Bronchial epithelial cell (primary cell): Measurements from ENCODE around the gene MYOD1. TPM values are rescaled to one million over a fixed set of nuclear protein-coding genes. Genes with fewer than 3 reads are reported as not detected.

ENCODE experiments used
- DNase-seq: peaks from one replicate; pipeline ENCODE4 v3.0.0-alpha.2; 2010; ENCODE audit warnings: low read depth
- FAIRE-seq: peaks from 2 replicates; lab custom pipeline; 2011; peaks lifted over from hg19 to GRCh38; lab: Jason Lieb, UNC
- H3K27me3 ChIP-seq: 2 replicates; pipeline ENCODE4 v1.5.1; 2011; ENCODE audit warnings: low read length; ENCODE audit not compliant: control insufficient read depth, insufficient read depth
- H3K36me3 ChIP-seq: 2 replicates; pipeline ENCODE4 v1.5.1; 2011; ENCODE audit warnings: low read length; ENCODE audit not compliant: control insufficient read depth, insufficient read depth
- H3K4me3 ChIP-seq: 2 replicates; pipeline ENCODE4 v1.5.1; 2011; ENCODE audit warnings: mild to moderate bottlenecking, low read depth, low read length, control low read depth
- total RNA-seq: library from RNA; depleted of rRNA; stranded (reverse); fragments of >200 nt; gene quantifications from 2 replicates; pipeline ENCODE4 v1.2.1, GENCODE V29; 2014
- TF ChIP-seq, protein P1 (sequence below): IDR thresholded peaks from 2 replicates; pipeline ENCODE4 v1.5.1; 2011; ENCODE audit warnings: mild to moderate bottlenecking, moderate library complexity, low read length, control low read depth, inconsistent platforms; ENCODE audit not compliant: insufficient read depth, severe bottlenecking

MYOD1 gene
- total RNA-seq, 1 donor from 2014 or later: not detected

GRCh38 chr11:17750801-17751165 lies 31.4 kb downstream of the MYOD1 start:
- TF ChIP-seq, protein P1, sequence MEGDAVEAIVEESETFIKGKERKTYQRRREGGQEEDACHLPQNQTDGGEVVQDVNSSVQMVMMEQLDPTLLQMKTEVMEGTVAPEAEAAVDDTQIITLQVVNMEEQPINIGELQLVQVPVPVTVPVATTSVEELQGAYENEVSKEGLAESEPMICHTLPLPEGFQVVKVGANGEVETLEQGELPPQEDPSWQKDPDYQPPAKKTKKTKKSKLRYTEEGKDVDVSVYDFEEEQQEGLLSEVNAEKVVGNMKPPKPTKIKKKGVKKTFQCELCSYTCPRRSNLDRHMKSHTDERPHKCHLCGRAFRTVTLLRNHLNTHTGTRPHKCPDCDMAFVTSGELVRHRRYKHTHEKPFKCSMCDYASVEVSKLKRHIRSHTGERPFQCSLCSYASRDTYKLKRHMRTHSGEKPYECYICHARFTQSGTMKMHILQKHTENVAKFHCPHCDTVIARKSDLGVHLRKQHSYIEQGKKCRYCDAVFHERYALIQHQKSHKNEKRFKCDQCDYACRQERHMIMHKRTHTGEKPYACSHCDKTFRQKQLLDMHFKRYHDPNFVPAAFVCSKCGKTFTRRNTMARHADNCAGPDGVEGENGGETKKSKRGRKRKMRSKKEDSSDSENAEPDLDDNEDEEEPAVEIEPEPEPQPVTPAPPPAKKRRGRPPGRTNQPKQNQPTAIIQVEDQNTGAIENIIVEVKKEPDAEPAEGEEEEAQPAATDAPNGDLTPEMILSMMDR: no peak
- FAIRE-seq: no peak
- Histone ChIP-seq H3K36me3 (no peaks in the 10 kb centered on the region), H3K4me3 (no peak overlapping the region), H3K27me3 (peaks cover 7% of the 10 kb centered on the region)
- no peak for DNase-seq

GRCh38 chr11:17751558-17751957 lies 32.2 kb downstream of the MYOD1 start:
- DNase-seq: no peak
- TF ChIP-seq, protein P1: no peak
- Histone ChIP-seq H3K36me3 (no peaks in the 10 kb centered on the region), H3K27me3 (peaks cover 7% of the 10 kb centered on the region), H3K4me3 (no peak overlapping the region)
- no peak for FAIRE-seq

DNA sequence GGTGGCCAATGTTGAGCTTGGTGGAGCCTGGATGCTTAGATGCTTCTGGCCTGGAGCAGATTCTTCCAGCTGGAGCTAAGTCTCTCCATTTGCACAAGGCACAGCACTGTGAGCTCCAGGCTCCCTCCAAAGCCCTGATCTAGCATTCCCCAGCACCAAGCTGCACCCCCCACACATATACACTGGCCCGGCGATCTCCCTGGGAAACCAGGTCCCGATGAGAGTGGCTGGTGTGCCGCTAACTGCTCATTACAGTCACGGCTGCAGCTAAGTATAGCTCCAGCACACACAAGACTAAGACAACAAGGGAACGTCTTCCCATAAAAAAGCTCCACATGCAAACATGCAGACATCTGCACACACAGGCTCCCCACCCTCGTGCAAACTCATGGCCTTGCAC lies 32.8 kb downstream of the MYOD1 start:
- DNase-seq (no peak), FAIRE-seq (no peak)

DNA sequence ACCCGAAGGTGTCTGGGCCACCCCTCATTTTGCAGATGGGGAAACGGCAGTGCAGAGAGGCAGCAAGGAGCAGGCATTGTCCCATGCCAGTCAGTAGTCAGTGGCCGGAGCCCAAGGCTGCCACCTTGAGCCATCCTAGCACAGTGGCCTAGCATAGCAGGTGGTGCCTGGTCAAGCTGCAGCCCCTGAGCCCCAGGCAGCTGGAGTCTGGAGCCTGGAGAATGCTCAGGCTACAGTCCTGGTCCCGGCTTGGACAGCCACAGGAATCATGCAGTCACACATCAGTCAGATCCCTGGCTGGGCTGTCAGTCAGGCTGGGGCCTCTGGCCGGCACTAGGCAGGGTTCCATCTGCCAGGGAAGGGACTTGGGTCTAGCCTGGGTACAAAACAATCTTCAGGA lies 33.8 kb downstream of the MYOD1 start:
- Histone ChIP-seq H3K36me3 (no peaks in the 10 kb centered on the region), H3K4me3 (no peak overlapping the region), H3K27me3 (peaks cover 6% of the 10 kb centered on the region)
- DNase-seq: no peak
- TF ChIP-seq, protein P1: no peak
- no peak for FAIRE-seq

More for the DNA sequence above, 32.8 kb downstream of the MYOD1 start:
- H3K4me3 ChIP-seq: no peak overlapping the region
- TF ChIP-seq, protein P1: no peak
- peaks cover 6% of the 10 kb centered on the region for H3K27me3 ChIP-seq
- no peaks in the 10 kb centered on the region for H3K36me3 ChIP-seq

- Histone ChIP-seq H3K36me3 (no peaks in the 10 kb centered on the region), H3K27me3 (peaks cover 6% of the 10 kb centered on the region), H3K4me3 (no peak overlapping the region)
- TF ChIP-seq, protein P1: no peak
- DNase-seq (no peak), FAIRE-seq (no peak)
These were observed 34.3 kb downstream of the MYOD1 start for GRCh38 chr11:17753641-17754040.

- FAIRE-seq: no peak
- Histone ChIP-seq H3K4me3 (no peak overlapping the region), H3K36me3 (no peaks in the 10 kb centered on the region), H3K27me3 (peaks cover 6% of the 10 kb centered on the region)
- TF ChIP-seq, protein P1: no peak
- no peak for DNase-seq
These were observed 36.5 kb downstream of the MYOD1 start for GRCh38 chr11:17755891-17756290.
